Measurements from ENCODE around the gene FNDC10.

DNA sequence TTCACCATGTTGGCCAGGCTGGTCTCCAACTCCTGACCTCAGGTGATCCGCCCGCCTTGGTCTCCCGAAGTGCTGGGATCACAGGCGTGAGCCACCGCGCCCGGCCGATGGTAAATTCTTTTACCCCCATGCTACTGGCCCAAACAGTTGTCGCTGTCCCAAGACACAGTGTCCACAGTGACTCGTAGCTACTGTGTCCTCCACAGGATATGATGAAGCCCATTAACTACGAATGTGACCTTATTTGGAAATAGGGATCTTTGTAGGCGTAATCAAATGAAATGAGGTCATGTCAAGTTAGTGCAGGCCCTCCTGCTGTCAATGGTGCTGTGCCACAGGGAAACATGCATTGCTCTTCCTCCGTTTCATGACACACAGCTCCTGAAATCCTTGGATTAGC lies 8.5 kb downstream of the FNDC10 start:
- TF ChIP-seq, protein P1, sequence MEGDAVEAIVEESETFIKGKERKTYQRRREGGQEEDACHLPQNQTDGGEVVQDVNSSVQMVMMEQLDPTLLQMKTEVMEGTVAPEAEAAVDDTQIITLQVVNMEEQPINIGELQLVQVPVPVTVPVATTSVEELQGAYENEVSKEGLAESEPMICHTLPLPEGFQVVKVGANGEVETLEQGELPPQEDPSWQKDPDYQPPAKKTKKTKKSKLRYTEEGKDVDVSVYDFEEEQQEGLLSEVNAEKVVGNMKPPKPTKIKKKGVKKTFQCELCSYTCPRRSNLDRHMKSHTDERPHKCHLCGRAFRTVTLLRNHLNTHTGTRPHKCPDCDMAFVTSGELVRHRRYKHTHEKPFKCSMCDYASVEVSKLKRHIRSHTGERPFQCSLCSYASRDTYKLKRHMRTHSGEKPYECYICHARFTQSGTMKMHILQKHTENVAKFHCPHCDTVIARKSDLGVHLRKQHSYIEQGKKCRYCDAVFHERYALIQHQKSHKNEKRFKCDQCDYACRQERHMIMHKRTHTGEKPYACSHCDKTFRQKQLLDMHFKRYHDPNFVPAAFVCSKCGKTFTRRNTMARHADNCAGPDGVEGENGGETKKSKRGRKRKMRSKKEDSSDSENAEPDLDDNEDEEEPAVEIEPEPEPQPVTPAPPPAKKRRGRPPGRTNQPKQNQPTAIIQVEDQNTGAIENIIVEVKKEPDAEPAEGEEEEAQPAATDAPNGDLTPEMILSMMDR (IDR thresholded peaks at IDR 0.05; ENCODE audit: low read depth, low read length) = no peak
- no peak for TF ChIP-seq POLR2A (IDR thresholded peaks at IDR 0.05; ENCODE audit: extremely low read depth, insufficient read length)
- no peak for TF ChIP-seq MAX (IDR thresholded peaks at IDR 0.05; ENCODE audit: low read depth, low read length)
- TF ChIP-seq MYC (IDR thresholded peaks at IDR 0.05; ENCODE audit: low read depth, low read length) = no peak

Measured in NB4 (cell line).